ENCODE results near the gene NID1. TPM values are rescaled to one million over a fixed set of nuclear protein-coding genes. Genes with fewer than 3 reads are reported as not detected.

NID1 gene, protein sequence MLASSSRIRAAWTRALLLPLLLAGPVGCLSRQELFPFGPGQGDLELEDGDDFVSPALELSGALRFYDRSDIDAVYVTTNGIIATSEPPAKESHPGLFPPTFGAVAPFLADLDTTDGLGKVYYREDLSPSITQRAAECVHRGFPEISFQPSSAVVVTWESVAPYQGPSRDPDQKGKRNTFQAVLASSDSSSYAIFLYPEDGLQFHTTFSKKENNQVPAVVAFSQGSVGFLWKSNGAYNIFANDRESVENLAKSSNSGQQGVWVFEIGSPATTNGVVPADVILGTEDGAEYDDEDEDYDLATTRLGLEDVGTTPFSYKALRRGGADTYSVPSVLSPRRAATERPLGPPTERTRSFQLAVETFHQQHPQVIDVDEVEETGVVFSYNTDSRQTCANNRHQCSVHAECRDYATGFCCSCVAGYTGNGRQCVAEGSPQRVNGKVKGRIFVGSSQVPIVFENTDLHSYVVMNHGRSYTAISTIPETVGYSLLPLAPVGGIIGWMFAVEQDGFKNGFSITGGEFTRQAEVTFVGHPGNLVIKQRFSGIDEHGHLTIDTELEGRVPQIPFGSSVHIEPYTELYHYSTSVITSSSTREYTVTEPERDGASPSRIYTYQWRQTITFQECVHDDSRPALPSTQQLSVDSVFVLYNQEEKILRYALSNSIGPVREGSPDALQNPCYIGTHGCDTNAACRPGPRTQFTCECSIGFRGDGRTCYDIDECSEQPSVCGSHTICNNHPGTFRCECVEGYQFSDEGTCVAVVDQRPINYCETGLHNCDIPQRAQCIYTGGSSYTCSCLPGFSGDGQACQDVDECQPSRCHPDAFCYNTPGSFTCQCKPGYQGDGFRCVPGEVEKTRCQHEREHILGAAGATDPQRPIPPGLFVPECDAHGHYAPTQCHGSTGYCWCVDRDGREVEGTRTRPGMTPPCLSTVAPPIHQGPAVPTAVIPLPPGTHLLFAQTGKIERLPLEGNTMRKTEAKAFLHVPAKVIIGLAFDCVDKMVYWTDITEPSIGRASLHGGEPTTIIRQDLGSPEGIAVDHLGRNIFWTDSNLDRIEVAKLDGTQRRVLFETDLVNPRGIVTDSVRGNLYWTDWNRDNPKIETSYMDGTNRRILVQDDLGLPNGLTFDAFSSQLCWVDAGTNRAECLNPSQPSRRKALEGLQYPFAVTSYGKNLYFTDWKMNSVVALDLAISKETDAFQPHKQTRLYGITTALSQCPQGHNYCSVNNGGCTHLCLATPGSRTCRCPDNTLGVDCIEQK
- total RNA-seq (100 to 1,000 TPM in 1 of 2 donors, 10 to 100 TPM in 1; 55.8 to 151 TPM), polyA plus RNA-seq (10 to 100 TPM; 15.4 to 34.4 TPM)
- long read RNA-seq, donor 1, full-length matches to known transcripts, result 15 of 105 reads
- long read RNA-seq, donor 1, partial matches to known transcripts, result 90 of 105 reads
- long read RNA-seq, donor 1, other reads (novel, unspliced or antisense), result 0 of 105 reads
- long read RNA-seq, donor 2, partial matches to known transcripts, result 21 of 21 reads
- long read RNA-seq, donor 2, other reads (novel, unspliced or antisense), result 0 of 21 reads
- long read RNA-seq, donor 3, full-length matches to known transcripts, result 4 of 28 reads
- long read RNA-seq, donor 3, partial matches to known transcripts, result 24 of 28 reads
- long read RNA-seq, donor 3, other reads (novel, unspliced or antisense), result 0 of 28 reads
- long read RNA-seq, donor 4, partial matches to known transcripts, result 37 of 37 reads
- long read RNA-seq, donor 4, other reads (novel, unspliced or antisense), result 0 of 37 reads
- long read RNA-seq, donor 5, full-length matches to known transcripts, result 6 of 80 reads
- long read RNA-seq, donor 5, partial matches to known transcripts, result 74 of 80 reads
- long read RNA-seq, donor 5, other reads (novel, unspliced or antisense), result 0 of 80 reads

DNA sequence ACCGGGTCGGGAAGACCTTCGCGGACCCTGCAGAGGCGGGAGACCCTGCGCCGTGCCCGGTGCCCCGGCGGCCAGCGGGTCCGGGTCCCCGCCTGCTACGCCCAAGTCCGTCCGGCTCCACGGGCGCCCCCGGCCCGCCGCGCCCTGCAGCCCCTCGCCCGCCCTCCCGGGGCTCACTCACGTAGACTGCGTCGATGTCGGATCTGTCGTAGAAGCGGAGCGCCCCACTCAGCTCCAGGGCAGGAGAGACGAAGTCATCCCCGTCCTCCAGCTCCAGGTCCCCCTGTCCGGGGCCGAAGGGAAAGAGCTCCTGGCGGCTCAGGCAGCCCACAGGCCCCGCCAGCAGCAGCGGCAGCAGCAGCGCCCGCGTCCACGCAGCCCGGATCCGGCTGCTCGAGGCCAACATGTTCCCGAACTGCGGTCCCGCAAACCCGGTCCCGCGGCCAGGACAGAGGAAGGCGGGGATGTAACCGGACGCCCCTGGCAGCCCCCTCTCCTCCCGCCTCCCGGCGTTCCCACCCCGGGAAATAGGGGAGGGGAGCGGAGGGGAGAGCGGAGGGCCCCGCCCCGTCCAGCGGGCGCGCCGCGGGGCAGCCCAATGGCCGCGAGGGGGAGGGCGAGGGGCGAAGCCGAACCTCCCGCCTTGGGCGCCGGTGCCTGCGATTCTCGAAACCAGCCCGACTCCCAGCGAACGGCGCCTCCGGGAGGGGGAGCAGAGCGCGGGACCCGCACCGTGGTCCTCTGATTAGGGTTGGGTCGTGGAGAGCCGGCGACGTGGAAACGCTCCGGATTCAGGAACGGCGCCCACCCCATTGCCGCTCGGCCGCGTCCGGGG lies at the start of gene NID1:
TSS of gene NID1 (minus strand) at position 417 of the 835 bp plus-strand sequence. CDS start at position 406, 11 bp downstream.
- peak; percentile 78 for ATAC-seq (ENCODE audit: insufficient read depth, low FRiP score)
- H3K27me3 ChIP-seq (ENCODE audit: control insufficient read depth in 3 of 3, insufficient read depth in 3 of 3, low read length in 2 of 3), result peaks cover 0 to 11% (median 0%) of the 10 kb centered on the region in 3 donors
- H3K9me3 ChIP-seq (ENCODE audit: control insufficient read depth in 4 of 4, insufficient read depth in 3 of 4, low read length in 3 of 4), result no peaks in the 10 kb centered on the region
- H3K27ac ChIP-seq (ENCODE audit: low read depth in 1 of 2, low read length in 1 of 2), result peak within 1 kb of the TSS; percentile 91 to 99
- DNase-seq, result peak; percentile 93 to 97 (median 94)
- H3K4me3 ChIP-seq, result peak within 1 kb of the TSS; percentile 49
- peaks cover 0 to 5% (median 2%) of the 10 kb centered on the region in 4 donors for H3K36me3 ChIP-seq (ENCODE audit: control insufficient read depth in 4 of 4, insufficient read depth in 4 of 4, low read length in 4 of 4)
- peak within 1 kb of the TSS; percentile 32 to 83 for H3K9ac ChIP-seq (ENCODE audit: insufficient read depth in 1 of 2, low read length in 2 of 2)
- TF ChIP-seq, protein P1, sequence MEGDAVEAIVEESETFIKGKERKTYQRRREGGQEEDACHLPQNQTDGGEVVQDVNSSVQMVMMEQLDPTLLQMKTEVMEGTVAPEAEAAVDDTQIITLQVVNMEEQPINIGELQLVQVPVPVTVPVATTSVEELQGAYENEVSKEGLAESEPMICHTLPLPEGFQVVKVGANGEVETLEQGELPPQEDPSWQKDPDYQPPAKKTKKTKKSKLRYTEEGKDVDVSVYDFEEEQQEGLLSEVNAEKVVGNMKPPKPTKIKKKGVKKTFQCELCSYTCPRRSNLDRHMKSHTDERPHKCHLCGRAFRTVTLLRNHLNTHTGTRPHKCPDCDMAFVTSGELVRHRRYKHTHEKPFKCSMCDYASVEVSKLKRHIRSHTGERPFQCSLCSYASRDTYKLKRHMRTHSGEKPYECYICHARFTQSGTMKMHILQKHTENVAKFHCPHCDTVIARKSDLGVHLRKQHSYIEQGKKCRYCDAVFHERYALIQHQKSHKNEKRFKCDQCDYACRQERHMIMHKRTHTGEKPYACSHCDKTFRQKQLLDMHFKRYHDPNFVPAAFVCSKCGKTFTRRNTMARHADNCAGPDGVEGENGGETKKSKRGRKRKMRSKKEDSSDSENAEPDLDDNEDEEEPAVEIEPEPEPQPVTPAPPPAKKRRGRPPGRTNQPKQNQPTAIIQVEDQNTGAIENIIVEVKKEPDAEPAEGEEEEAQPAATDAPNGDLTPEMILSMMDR (IDR thresholded peaks at IDR 0.05; ENCODE audit: control extremely low read depth, extremely low read depth), result no peak
- H3K4me1 ChIP-seq (ENCODE audit: control insufficient read depth in 5 of 5, insufficient read depth in 5 of 5, low read length in 5 of 5), result peaks cover 0 to 43% (median 11%) of the 10 kb centered on the region in 5 donors
- 1% methylated on average over 50 to 100 of the region's 100 CpGs for WGBS, 2 donors

DNA sequence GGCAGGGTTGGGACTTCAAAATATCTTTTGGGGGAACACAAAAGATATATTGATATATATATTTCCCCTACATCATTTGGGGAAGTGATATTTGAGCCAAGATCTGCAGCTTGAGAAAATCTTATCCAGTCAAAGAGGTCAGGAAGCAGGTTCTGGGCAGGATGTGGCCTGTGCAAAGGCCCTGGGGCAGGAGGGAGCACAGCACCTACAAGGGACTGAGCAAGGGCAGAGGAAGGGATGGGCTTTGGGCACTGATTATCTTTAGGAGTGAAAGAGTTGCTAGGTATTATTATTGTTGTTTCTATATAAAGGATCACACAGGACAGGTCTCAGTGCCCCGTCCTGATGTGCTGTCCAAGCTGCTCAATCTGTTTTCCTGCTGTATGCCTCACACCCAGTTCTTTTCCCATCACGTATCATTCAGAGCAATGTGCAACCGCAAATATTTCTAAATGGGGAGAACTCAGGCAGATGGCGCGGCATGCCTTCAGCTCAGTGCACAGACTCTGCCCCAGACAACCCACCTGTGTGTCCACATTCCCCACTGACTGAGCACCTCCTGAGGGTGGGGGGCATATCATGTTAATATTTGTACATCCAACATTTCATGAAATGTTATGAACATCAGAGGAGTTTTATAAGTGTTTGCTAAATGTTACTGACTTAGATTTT lies 49.3 kb upstream of the NID1 start:
- 91 to 96% methylated on average over 5 of the region's 5 CpGs for WGBS, 2 donors
- Histone ChIP-seq H3K36me3 (ENCODE audit: control insufficient read depth in 4 of 4, insufficient read depth in 4 of 4, low read length in 4 of 4) (no peaks in the 10 kb centered on the region), H3K9me3 (ENCODE audit: control insufficient read depth in 4 of 4, insufficient read depth in 3 of 4, low read length in 3 of 4) (no peaks in the 10 kb centered on the region), H3K27me3 (ENCODE audit: control insufficient read depth in 3 of 3, insufficient read depth in 3 of 3, low read length in 2 of 3) (no peaks in the 10 kb centered on the region), H3K4me1 (ENCODE audit: control insufficient read depth in 5 of 5, insufficient read depth in 5 of 5, low read length in 5 of 5) (no peaks in the 10 kb centered on the region), H3K9ac (ENCODE audit: insufficient read depth in 1 of 2, low read length in 2 of 2) (no peak overlapping the region), H3K4me3 (no peak overlapping the region), H3K27ac (ENCODE audit: low read depth in 1 of 2, low read length in 1 of 2) (peak overlapping the region in 1 of 2 donors; percentile 66)
- ATAC-seq (ENCODE audit: insufficient read depth, low FRiP score), result no peak
- TF ChIP-seq, protein P1 (IDR thresholded peaks at IDR 0.05; ENCODE audit: control extremely low read depth, extremely low read depth), result no peak
- DNase-seq, result no peak

Measured in lung (tissue), 16 donors.